GM06990 (cell line): ENCODE results near the gene RAB13.
A peak's percentile ranks its signal among the peaks of the same experiment; 100 is the strongest.

Experiments used
- DNase-seq: peaks from one replicate; pipeline ENCODE4 v3.0.0-alpha.2; 2011; ENCODE audit not compliant: insufficient read length; ENCODE audit errors: extremely low read depth
- H3K27me3 ChIP-seq: replicated peaks from 2 replicates; pipeline ENCODE4 v1.6.0; 2011; ENCODE audit warnings: low read length; ENCODE audit not compliant: control insufficient read depth, insufficient read depth
- H3K36me3 ChIP-seq: 2 replicates; pipeline ENCODE4 v1.5.1; 2011; ENCODE audit warnings: low read length; ENCODE audit not compliant: control insufficient read depth, insufficient read depth
- H3K4me3 ChIP-seq: replicated peaks from 2 replicates; pipeline ENCODE4 v1.5.1; 2011; ENCODE audit warnings: low read depth, mild to moderate bottlenecking, control low read depth, low read length
- TF ChIP-seq, protein P1 (sequence below): IDR thresholded peaks from 2 replicates; pipeline ENCODE4 v1.5.1; 2011; ENCODE audit warnings: low read length, control low read depth, mild to moderate bottlenecking, inconsistent platforms; ENCODE audit not compliant: insufficient read depth, poor library complexity, severe bottlenecking

Gene RAB13

DNA sequence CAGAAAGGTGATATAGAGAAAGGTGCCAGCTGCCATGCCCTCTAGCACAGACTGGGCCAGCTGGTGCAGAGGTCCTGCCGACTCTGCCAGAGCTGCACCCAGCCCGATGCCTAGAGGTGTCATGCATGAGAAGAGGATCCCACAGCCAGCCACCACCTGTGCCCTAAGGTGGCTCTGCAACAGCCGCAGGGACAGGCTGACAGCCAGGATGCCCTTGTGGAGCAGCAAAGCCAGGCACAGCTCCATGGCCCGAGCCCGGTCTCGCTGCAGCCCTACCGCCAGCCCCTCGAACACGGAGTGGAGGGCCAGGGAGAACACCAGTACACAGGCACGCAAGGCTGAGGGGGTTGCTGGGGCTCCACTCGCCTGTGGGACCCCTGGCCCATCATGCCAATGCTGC, 25.9 kb downstream of the RAB13 start:
- DNase-seq, result no peak
- Histone ChIP-seq H3K27me3 (no peaks in the 10 kb centered on the region), H3K4me3 (no peak overlapping the region), H3K36me3 (peaks cover 9% of the 10 kb centered on the region)
- TF ChIP-seq, protein P1, sequence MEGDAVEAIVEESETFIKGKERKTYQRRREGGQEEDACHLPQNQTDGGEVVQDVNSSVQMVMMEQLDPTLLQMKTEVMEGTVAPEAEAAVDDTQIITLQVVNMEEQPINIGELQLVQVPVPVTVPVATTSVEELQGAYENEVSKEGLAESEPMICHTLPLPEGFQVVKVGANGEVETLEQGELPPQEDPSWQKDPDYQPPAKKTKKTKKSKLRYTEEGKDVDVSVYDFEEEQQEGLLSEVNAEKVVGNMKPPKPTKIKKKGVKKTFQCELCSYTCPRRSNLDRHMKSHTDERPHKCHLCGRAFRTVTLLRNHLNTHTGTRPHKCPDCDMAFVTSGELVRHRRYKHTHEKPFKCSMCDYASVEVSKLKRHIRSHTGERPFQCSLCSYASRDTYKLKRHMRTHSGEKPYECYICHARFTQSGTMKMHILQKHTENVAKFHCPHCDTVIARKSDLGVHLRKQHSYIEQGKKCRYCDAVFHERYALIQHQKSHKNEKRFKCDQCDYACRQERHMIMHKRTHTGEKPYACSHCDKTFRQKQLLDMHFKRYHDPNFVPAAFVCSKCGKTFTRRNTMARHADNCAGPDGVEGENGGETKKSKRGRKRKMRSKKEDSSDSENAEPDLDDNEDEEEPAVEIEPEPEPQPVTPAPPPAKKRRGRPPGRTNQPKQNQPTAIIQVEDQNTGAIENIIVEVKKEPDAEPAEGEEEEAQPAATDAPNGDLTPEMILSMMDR, result no peak

DNA sequence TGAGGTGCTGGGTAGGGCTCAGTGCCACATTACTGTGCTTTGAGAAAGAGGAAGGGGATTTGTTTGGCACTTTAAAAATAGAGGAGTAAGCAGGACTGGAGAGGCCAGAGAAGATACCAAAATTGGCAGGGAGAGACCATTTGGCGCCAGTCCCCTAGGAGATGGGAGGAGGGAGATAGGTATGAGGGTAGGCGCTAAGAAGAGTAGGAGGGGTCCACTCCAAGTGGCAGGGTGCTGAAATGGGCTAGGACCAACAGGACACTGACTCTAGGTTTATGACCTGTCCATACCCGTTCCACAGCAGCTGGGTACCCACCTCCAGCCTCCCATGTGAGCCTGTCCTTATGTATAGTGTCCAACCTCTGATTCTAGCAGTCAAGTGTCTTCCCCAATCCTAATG, 26.7 kb downstream of the RAB13 start:
- DNase-seq, result no peak
- TF ChIP-seq, protein P1, result no peak
- Histone ChIP-seq H3K27me3 (no peaks in the 10 kb centered on the region), H3K36me3 (peaks cover 13% of the 10 kb centered on the region), H3K4me3 (no peak overlapping the region)

DNA sequence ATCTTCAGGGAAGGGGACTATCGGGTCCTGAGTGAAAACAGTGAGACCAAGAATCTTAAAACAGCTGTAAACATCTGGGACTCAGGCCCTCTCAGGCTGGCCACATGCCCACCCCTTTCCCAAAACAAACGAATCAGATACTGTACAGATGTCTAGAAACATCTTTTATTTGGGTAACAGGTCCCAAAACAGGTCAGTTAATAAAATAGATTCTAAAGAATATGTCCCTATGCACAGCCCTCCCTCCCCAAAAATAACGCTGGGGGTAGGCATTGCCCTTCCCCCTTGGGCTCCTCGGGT, 27.2 kb downstream of the RAB13 start:
- H3K36me3 ChIP-seq, result peaks cover 15% of the 10 kb centered on the region

DNA sequence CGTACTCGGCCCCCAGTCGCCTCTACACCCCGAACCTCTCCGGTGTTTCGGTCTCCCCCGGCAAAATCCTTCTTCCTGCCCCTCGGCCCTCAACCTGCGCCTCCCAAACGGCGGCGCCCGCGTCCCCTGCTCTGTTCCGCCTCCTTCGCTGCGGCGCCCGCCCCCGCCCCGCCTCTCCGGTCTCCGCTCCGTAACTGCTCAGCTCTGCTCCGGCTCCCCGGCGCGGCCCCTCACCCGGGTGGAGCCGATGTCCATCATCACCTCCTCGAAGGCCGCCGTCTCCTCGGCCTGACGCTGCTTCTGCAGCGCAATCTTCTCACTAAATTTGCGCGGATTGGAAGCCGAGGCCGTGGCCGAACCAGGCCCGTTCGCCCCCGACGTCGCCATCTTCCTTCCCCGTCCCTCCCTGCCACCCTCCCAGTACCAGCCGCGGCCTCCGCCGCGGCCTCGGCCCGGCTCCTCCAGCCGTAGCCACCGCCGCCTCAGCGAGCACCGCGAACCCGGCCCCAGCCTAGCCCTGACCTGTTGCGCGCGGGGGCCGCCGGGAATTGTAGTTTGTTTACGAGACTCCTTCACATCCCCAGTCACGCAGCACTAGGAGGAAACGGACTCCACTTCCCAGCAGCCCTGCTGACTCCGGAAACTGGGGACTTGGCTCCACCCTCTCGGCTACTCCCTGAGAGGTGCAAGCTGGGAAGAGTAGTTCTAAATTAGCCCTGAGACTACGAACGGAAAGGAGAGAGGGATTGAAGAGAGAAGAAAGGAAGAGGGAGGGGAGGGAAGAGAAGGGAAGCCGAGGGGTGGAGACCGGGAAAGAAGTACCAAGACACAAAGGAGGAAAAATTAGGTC, 27.8 kb downstream of the RAB13 start, which contains the start of gene CRTC2:
CRTC2 (minus strand) TSS at position 502 of the 850 bp plus-strand sequence; CDS start at position 387, 115 bp downstream.
- TF ChIP-seq, protein P1, result peak; percentile 11
- Histone ChIP-seq H3K27me3 (no peaks in the 10 kb centered on the region), H3K36me3 (peaks cover 21% of the 10 kb centered on the region), H3K4me3 (peak within 1 kb of the TSS; percentile 99)
- peak; percentile 90 for DNase-seq

More for the DNA sequence above, 27.2 kb downstream of the RAB13 start:
- no peak for DNase-seq
- Histone ChIP-seq H3K27me3 (no peaks in the 10 kb centered on the region), H3K4me3 (peak overlapping the region; percentile 5; the same call in 1 of the 2 replicates)
- TF ChIP-seq, protein P1, result no peak

DNA sequence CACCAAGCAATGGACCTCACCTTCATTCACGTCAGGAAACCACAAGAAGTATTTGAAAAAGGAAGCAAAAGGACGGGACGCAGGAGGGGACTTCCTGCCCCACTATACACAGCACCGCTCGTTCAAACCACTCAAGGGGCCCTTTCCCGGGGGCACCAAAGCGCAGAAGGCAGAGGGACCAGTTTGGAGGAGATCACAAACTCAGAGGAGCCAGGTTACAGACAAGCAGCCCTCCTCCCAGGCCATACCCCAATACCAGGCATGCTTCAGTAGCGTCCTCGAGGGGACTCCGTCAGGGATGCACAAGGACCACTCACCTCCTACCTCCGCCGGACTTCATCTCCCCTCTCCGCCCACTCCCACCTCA, 28.4 kb downstream of the RAB13 start:
- H3K4me3 ChIP-seq, result peak overlapping the region; percentile 99
- no peaks in the 10 kb centered on the region for H3K27me3 ChIP-seq
- TF ChIP-seq, protein P1, result no peak
- peaks cover 24% of the 10 kb centered on the region for H3K36me3 ChIP-seq
- DNase-seq, result no peak
